Prostate gland (tissue), 2 donors: ENCODE measurements around the gene BCL11B.

Source experiments
- CTCF ChIP-seq, 4 experiments: fragments of 200-600 bp in 2 of 4; fragments of 450-650 bp in 2 of 4; sonication (generic) in 2 of 4; IDR thresholded peaks; 1 replicate in 3 of 4; 2 replicates in 1 of 4; pipeline ENCODE4 v1.5.1; 2016 to 2019; ENCODE audit warnings: antibody characterized with exemption in 4 of 4, mild to moderate bottlenecking in 2 of 4, moderate library complexity in 2 of 4
- POLR2A ChIP-seq: fragments of 450-650 bp; IDR thresholded peaks from one replicate; pipeline ENCODE4 v1.6.1; 2016; ENCODE audit warnings: antibody characterized with exemption, mild to moderate bottlenecking

DNA sequence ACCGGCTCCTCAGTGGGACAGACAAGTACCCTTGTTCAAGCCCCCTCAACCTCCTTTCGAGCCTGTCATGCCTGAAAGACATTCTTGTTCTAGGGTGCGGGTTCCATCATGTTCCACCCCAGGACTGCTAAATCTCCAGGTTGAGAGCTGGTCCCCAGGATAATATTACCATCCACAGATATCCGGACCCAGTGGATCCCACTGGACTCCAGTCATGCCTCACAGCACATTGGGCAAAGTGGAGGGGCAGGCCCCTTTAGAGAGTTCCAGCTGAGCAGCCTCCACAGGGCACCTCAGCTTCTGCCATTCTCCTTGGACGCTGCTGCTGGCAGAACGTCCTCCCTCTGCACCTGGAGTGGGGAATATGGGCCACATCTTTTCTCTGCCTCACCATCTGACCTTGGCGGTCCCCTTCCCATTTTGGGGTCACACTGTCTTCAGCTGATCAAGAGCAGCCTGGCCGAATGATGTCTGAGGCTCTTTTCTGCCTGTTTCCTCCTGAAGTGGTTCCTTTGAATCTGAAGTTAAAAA is 137.4 kb downstream of the BCL11B start:
- no peak for TF ChIP-seq CTCF (IDR thresholded peaks at IDR 0.05)
- TF ChIP-seq POLR2A, result no peak
